ENCODE data around the gene NPIPB2.

DNA sequence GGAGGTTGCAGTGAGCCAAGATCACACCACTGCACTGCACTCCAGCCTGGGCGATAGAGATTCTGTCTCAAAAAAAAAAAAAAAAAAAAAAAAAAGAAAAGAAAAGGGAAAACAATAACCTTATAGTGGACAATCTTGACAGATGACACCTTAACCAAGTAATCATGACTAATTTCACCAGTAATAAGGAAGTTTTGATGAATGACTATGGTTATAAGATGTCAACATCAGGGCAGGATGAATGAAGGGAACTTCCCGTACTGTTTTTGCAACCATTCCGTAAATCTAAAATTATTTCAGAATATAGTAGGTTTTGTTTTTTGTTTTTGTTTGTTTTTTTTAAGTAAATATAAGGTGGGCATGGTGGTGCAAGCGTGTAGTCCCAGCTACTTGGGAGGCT, 49.1 kb downstream of the NPIPB2 start:
- TF ChIP-seq, protein P1, sequence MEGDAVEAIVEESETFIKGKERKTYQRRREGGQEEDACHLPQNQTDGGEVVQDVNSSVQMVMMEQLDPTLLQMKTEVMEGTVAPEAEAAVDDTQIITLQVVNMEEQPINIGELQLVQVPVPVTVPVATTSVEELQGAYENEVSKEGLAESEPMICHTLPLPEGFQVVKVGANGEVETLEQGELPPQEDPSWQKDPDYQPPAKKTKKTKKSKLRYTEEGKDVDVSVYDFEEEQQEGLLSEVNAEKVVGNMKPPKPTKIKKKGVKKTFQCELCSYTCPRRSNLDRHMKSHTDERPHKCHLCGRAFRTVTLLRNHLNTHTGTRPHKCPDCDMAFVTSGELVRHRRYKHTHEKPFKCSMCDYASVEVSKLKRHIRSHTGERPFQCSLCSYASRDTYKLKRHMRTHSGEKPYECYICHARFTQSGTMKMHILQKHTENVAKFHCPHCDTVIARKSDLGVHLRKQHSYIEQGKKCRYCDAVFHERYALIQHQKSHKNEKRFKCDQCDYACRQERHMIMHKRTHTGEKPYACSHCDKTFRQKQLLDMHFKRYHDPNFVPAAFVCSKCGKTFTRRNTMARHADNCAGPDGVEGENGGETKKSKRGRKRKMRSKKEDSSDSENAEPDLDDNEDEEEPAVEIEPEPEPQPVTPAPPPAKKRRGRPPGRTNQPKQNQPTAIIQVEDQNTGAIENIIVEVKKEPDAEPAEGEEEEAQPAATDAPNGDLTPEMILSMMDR (IDR thresholded peaks at IDR 0.05) = no peak
- TF ChIP-seq POLR2A (IDR thresholded peaks at IDR 0.05) = no peak
